ENCODE measurements around the gene NSD2.

GRCh38 chr4:1857931-1858330 lies 13.3 kb upstream of the NSD2 start:
- no peak for TF ChIP-seq CTCF (IDR thresholded peaks at IDR 0.05; ENCODE audit: low read depth, low read length)
- no peak for TF ChIP-seq EZH2phosphoT487 (IDR thresholded peaks at IDR 0.05; ENCODE audit: low read depth)
